Naive B cell (primary cell): ENCODE data around the gene ADARB1. TPM values are rescaled to one million over a fixed set of nuclear protein-coding genes. Genes with fewer than 3 reads are reported as not detected.
A peak's percentile ranks its signal among the peaks of the same experiment; 100 is the strongest.
"Not testable (repeated sequence)": the region's sequence is repeated elsewhere in the genome, so short reads cannot be mapped to it uniquely, and the experiment has no call there.

Source experiments
- ATAC-seq, 2 donors: fragments of 150-1000 bp; cut with Tn5 transposase; 2 replicates each; pipeline ENCODE4 v1.10.0; 2021; ENCODE audit warnings: low read depth in 2 of 2, mild to moderate bottlenecking in 2 of 2, moderate library complexity in 2 of 2
- DNase-seq: peaks from one replicate; pipeline ENCODE4 v3.0.0; 2022
- H3K27ac Mint-ChIP-seq, 6 donors: one replicate each; pipeline ENCODE4 v1.8.0; 2020 to 2022; ENCODE audit warnings: mild to moderate bottlenecking in 6 of 6, mixed read lengths in 6 of 6, moderate library complexity in 5 of 6, inconsistent platforms in 2 of 6
- H3K27me3 Mint-ChIP-seq, 3 donors: one replicate each; pipeline ENCODE4 v1.8.0; 2021 to 2022; ENCODE audit warnings: mixed read lengths in 3 of 3, mild to moderate bottlenecking in 1 of 3
- H3K36me3 Mint-ChIP-seq, 2 donors: one replicate each; pipeline ENCODE4 v1.8.0; 2020 to 2022; ENCODE audit warnings: mixed read lengths in 2 of 2, inconsistent platforms in 1 of 2, mild to moderate bottlenecking in 1 of 2
- H3K4me1 Mint-ChIP-seq, 3 donors: one replicate each; pipeline ENCODE4 v1.8.0; 2020 to 2022; ENCODE audit warnings: mixed read lengths in 3 of 3, inconsistent platforms in 1 of 3, mild to moderate bottlenecking in 1 of 3, moderate library complexity in 1 of 3
- H3K4me3 Mint-ChIP-seq, 8 donors: one replicate each; pipeline ENCODE4 v1.8.0; 2020 to 2022; ENCODE audit warnings: mild to moderate bottlenecking in 8 of 8, mixed read lengths in 8 of 8, moderate library complexity in 8 of 8, inconsistent platforms in 2 of 8
- H3K9me3 Mint-ChIP-seq, 7 donors: one replicate each; pipeline ENCODE4 v1.8.0; 2020 to 2022; ENCODE audit warnings: mixed read lengths in 7 of 7, mild to moderate bottlenecking in 5 of 7, inconsistent platforms in 2 of 7, moderate library complexity in 1 of 7
- polyA plus RNA-seq, 6 donors: library from polyadenylated mRNA; unstranded; fragments of 300-500 nt; fragmentation: Illumina TruSeq; gene quantifications; one replicate each; pipeline ENCODE4 v1.2.3, GENCODE V29; 2021; ENCODE audit warnings: low read depth in 6 of 6

The ADARB1 gene
- polyA plus RNA-seq, 6 donors from 2014 or later = 19.9 to 63.5 (median 28.7) TPM

DNA sequence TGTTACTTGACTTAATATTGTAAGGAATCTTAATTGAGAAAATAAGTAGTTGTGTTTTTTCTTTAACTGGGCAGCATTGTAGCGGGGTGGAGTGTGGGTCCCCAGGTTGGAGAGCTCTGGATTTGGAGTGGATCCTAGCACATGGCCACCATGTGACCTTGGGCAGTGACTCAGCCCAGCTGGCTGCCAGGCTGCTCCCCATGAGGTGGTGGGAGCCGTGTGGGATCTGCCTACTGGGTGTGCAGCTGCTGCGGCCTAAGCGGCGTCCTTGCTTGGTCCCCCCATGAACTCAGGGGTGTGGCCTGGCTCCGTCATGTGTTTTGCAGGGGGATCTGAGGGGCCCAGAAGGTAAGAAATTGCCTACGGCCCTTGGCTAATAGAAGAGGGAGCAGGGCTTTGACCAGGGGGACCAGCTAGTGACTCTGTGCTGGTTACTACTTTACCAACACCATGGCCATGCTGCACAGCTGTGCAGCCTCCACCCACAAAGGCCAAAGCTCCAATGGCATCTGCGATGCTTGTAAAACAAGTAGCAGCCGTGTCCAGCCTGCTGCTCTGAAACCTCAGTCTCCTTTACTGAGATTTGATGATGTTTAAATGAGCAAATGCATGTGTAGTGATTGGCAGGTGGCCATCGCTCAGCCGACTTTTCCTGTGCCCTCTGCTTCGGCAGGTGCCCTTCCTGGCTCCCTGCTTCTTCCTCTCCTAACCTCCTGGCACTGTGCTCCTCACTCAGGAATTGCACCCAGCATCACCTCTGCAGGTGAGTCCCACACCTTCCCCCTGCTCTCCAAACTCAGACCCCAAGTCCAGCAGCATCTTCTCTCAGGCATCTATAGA, 68.3 kb downstream of the ADARB1 start:
- peaks cover 24 to 38% (median 27%) of the 10 kb centered on the region in 3 donors for H3K4me1 Mint-ChIP-seq
- peak overlapping the region in 1 of 6 donors; percentile 25 for H3K27ac Mint-ChIP-seq
- no peaks in the 10 kb centered on the region for H3K27me3 Mint-ChIP-seq
- H3K36me3 Mint-ChIP-seq = peaks cover 20 to 24% of the 10 kb centered on the region in 2 donors
- H3K9me3 Mint-ChIP-seq = no peaks in the 10 kb centered on the region
- peak overlapping the region in 1 of 8 donors; percentile 4 for H3K4me3 Mint-ChIP-seq
- no peak for ATAC-seq
- no peak for DNase-seq

DNA sequence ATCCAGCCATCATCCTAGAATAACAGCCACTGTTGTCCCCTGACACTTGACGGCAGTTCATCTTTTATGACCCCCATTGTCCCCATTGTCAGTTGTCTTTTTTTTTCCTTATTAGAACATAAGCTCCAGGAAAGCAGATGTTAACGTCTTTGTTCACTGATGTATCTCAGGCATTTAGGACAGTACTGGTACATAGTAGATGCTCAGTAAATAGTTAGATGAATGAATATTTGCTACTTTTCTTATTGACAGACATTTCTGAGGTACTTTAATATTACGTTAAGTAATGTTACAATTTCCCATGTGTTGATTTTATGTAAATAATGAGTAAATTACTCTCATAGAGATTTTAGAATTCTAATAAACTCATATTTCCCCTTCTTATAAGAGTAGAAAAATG, 69.5 kb downstream of the ADARB1 start:
- no peak overlapping the region for H3K4me3 Mint-ChIP-seq
- no peaks in the 10 kb centered on the region for H3K9me3 Mint-ChIP-seq
- H3K27ac Mint-ChIP-seq = peak overlapping the region in 3 of 6 donors; percentile 7 to 45 (median 29)
- H3K27me3 Mint-ChIP-seq = no peaks in the 10 kb centered on the region
- peaks cover 19 to 39% (median 23%) of the 10 kb centered on the region in 3 donors for H3K4me1 Mint-ChIP-seq
- ATAC-seq (no peak), DNase-seq (no peak)
- H3K36me3 Mint-ChIP-seq = peaks cover 20 to 30% of the 10 kb centered on the region in 2 donors

DNA sequence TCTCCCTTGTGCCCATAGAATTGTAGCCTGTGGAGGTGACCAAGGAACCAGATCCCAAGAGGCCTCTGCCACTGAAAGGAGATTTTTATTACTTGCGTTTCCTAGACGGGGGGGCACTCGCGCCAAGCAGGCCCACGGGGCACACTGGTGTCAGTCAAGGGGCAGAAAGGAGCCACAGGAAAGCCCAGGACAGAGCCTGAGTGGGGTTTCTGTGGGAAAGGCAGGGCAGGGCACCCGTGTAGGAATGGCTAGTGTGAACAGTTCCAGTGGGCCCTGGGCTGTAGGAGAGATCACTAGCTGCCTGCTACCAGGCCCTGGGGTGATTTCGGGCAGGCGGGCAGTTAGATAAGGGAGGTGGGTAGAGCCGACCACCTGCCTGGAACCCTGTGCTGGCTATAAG, 70.8 kb downstream of the ADARB1 start:
- no peak overlapping the region for H3K4me3 Mint-ChIP-seq
- H3K9me3 Mint-ChIP-seq = no peaks in the 10 kb centered on the region
- H3K27me3 Mint-ChIP-seq = no peaks in the 10 kb centered on the region
- ATAC-seq = no peak
- peak overlapping the region in 3 of 6 donors; percentile 12 to 70 (median 18) for H3K27ac Mint-ChIP-seq
- DNase-seq = no peak
- H3K4me1 Mint-ChIP-seq = peaks cover 11 to 34% (median 21%) of the 10 kb centered on the region in 3 donors
- peaks cover 20 to 30% of the 10 kb centered on the region in 2 donors for H3K36me3 Mint-ChIP-seq

DNA sequence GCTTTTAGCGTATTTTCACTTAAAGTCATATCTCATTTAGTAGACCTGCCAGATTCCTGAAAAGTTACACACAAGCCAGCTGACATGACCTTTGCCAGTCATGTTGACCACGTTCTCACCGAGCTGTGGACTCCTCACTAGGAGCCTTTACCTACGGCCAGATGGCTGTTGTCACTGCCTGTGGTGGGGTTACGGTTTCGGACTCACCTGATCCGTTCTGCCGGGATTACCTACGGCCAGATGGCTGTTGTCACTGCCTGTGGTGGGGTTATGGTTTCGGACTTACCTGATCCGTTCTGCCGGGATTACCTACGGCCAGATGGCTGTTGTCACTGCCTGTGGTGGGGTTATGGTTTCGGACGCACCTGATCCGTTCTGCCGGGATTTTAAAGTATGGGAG, 71.5 kb downstream of the ADARB1 start:
- not testable (repeated sequence) for DNase-seq, H3K27me3 Mint-ChIP-seq, H3K9me3 Mint-ChIP-seq, ATAC-seq, H3K4me3 Mint-ChIP-seq
- Mint-ChIP-seq H3K36me3 (peaks cover 20 to 30% of the 10 kb centered on the region in 2 donors), H3K27ac (peak overlapping the region in 2 of 6 donors; percentile 8 to 12), H3K4me1 (peaks cover 9 to 29% (median 19%) of the 10 kb centered on the region in 3 donors)

DNA sequence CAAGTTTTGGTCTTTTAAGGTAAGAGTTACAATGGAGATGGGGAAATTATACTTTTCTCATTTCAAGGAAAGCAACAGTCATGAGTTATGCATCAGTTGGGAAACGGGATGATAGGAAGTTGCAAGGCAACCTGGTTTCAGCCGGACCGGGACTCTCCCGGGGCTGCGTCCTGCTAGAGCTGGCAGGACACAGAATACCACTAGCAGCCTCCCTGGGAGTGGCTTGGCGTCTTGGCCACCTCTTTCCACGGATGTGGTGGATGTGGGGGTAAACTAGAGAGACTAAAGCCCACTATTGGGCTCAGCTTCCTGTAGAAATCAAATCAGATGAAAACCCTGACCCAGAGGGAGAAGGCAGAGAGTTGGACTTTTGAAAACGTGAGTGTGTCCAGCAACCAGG, 71.9 kb downstream of the ADARB1 start:
- Mint-ChIP-seq H3K36me3 (peaks cover 20 to 30% of the 10 kb centered on the region in 2 donors), H3K4me1 (peaks cover 14 to 29% (median 21%) of the 10 kb centered on the region in 3 donors), H3K27ac (no peak overlapping the region), H3K27me3 (no peaks in the 10 kb centered on the region), H3K4me3 (no peak overlapping the region), H3K9me3 (no peaks in the 10 kb centered on the region)
- no peak for ATAC-seq
- no peak for DNase-seq

DNA sequence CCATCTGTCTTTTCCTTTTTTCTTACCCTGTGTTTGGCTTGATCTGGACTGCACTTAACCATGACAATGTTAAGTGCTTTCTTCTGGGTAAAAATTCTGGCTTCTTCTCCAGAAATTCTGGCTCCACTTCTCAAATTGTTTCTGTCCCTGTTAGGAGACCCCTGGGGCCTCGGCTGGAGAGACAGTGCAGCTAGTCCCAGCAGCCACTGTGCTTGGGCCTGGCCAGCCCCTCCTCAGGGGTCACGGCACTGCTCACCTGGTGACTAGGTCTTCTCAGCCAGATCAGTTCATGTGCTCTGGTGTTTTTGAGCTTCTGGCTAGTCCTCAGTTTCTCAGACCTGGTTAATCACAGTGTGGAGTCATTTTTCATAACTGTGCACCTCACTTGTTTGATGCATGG, 72.4 kb downstream of the ADARB1 start:
- H3K9me3 Mint-ChIP-seq = no peaks in the 10 kb centered on the region
- H3K27me3 Mint-ChIP-seq = no peaks in the 10 kb centered on the region
- H3K4me3 Mint-ChIP-seq = no peak overlapping the region
- H3K4me1 Mint-ChIP-seq = peaks cover 19 to 34% (median 26%) of the 10 kb centered on the region in 3 donors
- H3K27ac Mint-ChIP-seq = peak overlapping the region in 1 of 6 donors; percentile 1
- peaks cover 20 to 30% of the 10 kb centered on the region in 2 donors for H3K36me3 Mint-ChIP-seq
- ATAC-seq (no peak), DNase-seq (no peak)

DNA sequence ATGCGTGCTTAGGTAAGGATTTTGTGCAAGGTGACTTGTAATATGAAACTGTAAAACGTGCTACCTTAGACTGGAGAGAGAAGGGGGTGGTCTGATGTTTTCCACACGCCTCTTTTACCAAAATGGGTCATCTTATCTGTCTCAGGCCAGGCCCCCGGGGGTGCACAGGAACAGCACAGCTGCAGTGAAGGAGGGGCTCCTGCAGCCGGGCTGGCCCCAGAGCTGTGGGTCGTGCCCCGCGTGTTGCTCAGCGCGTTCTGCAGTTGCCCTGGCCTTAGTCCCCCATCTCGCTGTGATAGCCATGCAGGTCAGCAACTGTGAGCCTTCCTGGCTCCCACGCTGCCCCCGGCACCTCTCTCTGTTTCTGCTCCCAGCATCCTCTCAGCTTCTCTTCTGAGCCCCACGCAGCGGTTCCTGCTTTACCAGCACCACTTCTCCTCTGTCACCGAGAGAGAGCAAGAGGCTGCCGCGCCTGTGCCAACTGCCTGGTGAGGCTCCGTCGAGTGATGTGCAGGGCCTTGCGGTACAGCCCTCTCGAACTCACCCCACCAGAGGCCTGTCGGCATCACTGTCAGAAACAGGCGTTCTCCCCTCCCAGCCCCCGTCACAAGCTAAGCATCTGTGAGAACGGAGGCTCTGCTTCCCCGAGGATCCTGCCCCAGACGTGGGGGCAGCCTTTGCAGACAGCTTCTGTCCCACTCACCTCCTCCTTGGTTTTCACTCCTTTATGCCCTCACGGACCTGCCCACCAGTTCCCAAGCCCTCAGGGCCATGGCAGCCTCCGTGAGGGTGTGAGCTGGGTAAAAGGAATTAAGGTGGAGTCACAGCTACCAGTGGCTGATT, 73.3 kb downstream of the ADARB1 start:
- peaks cover 20 to 30% of the 10 kb centered on the region in 2 donors for H3K36me3 Mint-ChIP-seq
- no peak overlapping the region for H3K4me3 Mint-ChIP-seq
- ATAC-seq (no peak), DNase-seq (no peak)
- no peaks in the 10 kb centered on the region for H3K9me3 Mint-ChIP-seq
- no peaks in the 10 kb centered on the region for H3K27me3 Mint-ChIP-seq
- H3K4me1 Mint-ChIP-seq = peaks cover 28 to 43% (median 34%) of the 10 kb centered on the region in 3 donors
- H3K27ac Mint-ChIP-seq = peak overlapping the region in 1 of 6 donors; percentile 49

DNA sequence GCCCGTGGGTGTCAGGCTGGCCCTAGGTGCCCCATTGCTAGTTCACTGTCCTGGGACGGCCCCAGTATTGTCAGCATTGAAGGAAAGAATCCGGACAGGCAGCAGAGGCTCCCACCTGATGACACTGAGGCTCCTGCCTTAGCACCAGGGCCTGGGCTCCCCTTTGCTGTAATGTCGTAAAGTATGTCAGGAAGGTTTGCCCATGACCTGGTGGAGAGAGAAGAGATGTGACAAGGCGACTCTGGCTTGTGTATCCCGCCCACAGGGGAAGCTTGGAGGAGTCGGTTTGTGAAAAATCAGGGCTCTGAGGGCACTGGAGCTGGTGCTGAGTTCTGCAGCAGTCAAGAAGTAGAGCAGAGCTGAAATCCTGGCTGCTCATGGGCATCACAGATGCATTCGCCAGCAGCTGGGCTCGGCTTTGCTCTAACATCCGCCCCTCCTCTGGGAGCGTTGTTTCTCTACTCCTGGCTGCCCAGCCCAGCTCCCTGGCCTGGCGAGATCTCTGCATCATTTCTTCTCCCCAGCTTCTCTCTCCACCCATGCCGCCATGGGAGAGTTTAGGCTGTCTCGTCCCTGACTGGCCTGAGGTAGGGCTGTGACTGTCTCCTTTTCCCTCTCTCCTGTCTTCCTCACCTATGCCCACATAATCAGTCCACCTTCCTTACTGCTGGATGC, 74.1 kb downstream of the ADARB1 start:
- H3K27ac Mint-ChIP-seq = peak overlapping the region in 1 of 6 donors; percentile 67
- H3K4me3 Mint-ChIP-seq = no peak overlapping the region
- no peaks in the 10 kb centered on the region for H3K27me3 Mint-ChIP-seq
- ATAC-seq (no peak), DNase-seq (no peak)
- H3K36me3 Mint-ChIP-seq = peaks cover 13 to 22% of the 10 kb centered on the region in 2 donors
- peaks cover 31 to 42% (median 31%) of the 10 kb centered on the region in 3 donors for H3K4me1 Mint-ChIP-seq
- H3K9me3 Mint-ChIP-seq = no peaks in the 10 kb centered on the region

DNA sequence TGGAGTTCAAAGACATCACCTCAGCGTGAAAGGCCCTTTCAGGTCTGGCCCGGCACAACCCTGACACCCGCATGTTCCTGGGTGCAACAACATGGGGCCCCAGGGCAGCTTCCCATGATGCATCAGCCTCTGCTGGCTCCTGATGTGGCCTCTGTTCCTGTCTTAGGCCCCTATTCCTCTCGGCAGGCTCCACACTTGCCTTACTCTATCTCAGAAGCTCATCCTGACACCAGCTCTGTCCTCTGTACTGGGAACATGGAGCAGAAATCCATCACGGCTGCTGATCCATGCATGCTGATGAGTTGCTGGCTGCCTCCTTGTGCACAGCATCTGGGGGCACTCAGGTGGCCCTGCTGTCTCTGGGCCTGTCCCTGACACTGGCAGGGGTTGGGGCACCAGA, 74.6 kb downstream of the ADARB1 start:
- Mint-ChIP-seq H3K4me1 (peaks cover 28 to 43% (median 33%) of the 10 kb centered on the region in 3 donors), H3K36me3 (peaks cover 12 to 17% of the 10 kb centered on the region in 2 donors), H3K27ac (peak overlapping the region in 1 of 6 donors; percentile 34), H3K9me3 (no peaks in the 10 kb centered on the region), H3K27me3 (no peaks in the 10 kb centered on the region), H3K4me3 (no peak overlapping the region)
- DNase-seq (no peak), ATAC-seq (no peak)

DNA sequence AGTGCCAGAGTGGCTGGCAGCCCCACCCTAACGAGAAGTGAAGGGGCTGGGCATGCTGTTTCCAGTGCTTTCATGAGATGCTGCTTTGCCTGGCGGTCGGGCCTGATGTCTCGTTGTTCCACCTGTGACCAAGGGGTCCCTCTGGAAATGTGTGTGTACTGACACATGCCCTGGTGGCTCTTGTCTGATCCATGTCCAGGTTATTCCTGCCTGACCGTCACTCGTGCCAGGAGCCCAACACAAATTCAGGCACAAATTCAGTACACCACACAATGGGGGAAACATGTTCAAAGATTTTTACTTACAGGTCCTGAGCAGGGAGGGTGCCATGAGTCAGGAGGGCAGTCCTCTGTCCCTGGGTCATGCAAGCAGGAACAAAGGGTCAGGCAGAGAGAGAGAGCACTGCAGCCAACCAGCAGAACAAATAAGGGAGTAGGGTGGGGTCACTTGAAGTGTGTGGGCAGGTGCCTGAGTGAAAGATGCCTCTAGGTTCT, 76.3 kb downstream of the ADARB1 start:
- ATAC-seq = no peak
- Mint-ChIP-seq H3K36me3 (peaks cover 6 to 15% of the 10 kb centered on the region in 2 donors), H3K4me3 (no peak overlapping the region), H3K27ac (peak overlapping the region in 4 of 6 donors; percentile 22 to 88 (median 83)), H3K27me3 (no peaks in the 10 kb centered on the region), H3K4me1 (peaks cover 40 to 57% (median 47%) of the 10 kb centered on the region in 3 donors), H3K9me3 (no peaks in the 10 kb centered on the region)
- DNase-seq = no peak

DNA sequence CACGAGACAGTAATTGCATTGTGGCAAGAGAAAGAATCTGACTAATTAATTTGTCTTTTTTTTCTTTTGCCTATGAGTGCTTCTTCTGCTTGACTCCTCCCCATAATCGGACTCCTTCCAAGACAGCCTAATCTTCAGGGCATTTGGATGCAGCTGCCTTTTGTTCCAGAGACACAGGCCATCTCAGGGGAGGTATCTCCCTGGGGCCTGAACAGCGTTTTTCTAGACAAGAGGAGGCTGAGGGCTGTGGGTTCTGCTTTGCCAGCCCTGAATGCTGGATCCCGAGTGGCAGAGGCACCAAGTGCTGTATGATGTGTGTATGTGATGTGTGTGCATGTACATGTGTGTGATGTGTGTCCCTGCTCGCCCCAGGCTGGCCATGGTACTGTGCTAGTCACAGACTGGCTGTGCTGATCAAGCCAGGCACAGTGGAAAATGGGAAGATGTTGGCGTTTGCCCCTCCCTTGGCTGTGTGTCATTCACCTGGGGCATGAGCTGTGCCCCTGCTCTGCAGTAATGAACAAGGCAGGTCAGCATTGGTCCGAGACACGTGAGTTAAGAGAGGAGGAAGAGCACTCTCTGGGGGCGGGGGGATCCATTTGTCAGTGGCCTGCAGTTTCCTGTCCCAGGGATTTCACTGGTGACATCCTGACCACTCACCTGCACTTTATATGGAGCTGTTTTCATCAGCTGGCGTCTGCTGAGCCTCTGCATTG, 77.2 kb downstream of the ADARB1 start:
- Mint-ChIP-seq H3K36me3 (peaks cover 0 to 24% of the 10 kb centered on the region in 2 donors), H3K27ac (peak overlapping the region; percentile 52 to 94 (median 88)), H3K9me3 (peaks cover 0 to 8% (median 0%) of the 10 kb centered on the region in 7 donors), H3K4me3 (peak overlapping the region in 3 of 8 donors; percentile 59 to 76 (median 73)), H3K27me3 (no peaks in the 10 kb centered on the region), H3K4me1 (peaks cover 49 to 59% (median 54%) of the 10 kb centered on the region in 3 donors)
- no peak for ATAC-seq
- DNase-seq = no peak

DNA sequence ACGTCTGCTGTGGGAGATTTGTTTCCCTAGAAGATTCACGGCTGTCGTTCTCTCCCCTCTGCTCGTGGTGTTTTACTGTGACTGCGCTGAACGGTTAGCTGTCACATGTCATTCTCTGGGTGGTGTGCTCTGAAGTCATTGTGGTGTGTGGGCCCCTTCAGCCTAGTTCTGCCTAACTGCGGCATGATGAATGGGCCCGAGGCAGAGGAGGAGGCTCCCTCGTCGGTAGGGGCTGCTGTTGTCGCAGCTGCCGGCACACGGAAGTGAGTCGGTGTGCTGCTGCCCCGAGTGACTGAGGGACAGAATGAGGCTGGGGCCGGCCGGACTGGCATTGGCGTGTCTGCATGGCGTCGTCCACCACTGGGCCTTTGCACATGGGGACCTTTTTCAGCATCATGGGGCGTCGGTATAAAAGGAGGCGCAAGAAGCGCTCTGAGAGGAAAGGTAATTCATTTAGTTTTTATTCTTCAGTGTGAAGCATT, 77.9 kb downstream of the ADARB1 start:
- Mint-ChIP-seq H3K27me3 (no peaks in the 10 kb centered on the region), H3K27ac (peak overlapping the region; percentile 52 to 94 (median 88)), H3K36me3 (peaks cover 0 to 26% of the 10 kb centered on the region in 2 donors), H3K4me3 (peak overlapping the region; percentile 46 to 83 (median 74)), H3K9me3 (peaks cover 0 to 9% (median under 1%) of the 10 kb centered on the region in 7 donors), H3K4me1 (peaks cover 50 to 64% (median 59%) of the 10 kb centered on the region in 3 donors)
- peak; percentile 71 for DNase-seq
- ATAC-seq = peak; percentile 97 to 98
